ENCODE measurements around the gene BACE1. TPM values are rescaled to one million over a fixed set of nuclear protein-coding genes. Genes with fewer than 3 reads are reported as not detected.

Gene BACE1
- total and polyA plus RNA-seq, 4 donors: 5.5 to 36.3 (median 24.9) TPM

DNA sequence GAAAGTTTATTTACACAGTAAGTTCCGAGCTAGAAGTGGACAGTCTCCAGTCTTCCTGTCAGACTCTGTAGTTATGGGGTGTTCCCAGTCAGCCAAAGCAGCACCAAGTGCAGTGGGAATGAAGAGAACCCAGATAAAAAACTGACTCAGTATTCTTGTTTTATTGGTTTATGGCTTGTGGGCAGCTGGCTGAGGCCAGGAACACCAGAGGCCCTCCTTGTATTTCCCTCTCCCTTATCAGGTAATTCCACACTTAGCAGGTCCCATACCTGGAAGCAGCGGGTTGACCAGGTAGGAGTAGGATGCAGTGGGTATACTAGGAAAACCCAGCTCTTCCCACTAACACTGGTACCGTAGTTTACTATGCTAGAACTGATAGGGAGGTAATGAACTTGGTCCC, 28.4 kb downstream of the BACE1 start:
- no peak for ATAC-seq (ENCODE audit: low FRiP score)
- Histone ChIP-seq H3K9me3 (ENCODE audit: control insufficient read depth, low read length) (no peaks in the 10 kb centered on the region), H3K27ac (ENCODE audit: low read depth in 1 of 2, low read length in 2 of 2) (no peak overlapping the region), H3K4me1 (ENCODE audit: control insufficient read depth in 1 of 2, insufficient read depth in 2 of 2, low read length in 2 of 2) (no peaks in the 10 kb centered on the region), H3K4me3 (ENCODE audit: low read length in 2 of 2) (no peak overlapping the region), H3K36me3 (ENCODE audit: control insufficient read depth in 1 of 2, insufficient read depth in 2 of 2, low read length in 1 of 2) (peaks cover 5 to 16% of the 10 kb centered on the region in 2 donors), H3K27me3 (ENCODE audit: control insufficient read depth in 1 of 2, insufficient read depth in 2 of 2, low read length in 1 of 2) (no peaks in the 10 kb centered on the region)
- intact Hi-C loops (cut with DNase I): no loop called here
- DNase-seq: no peak
- 65 to 76% methylated on average over 3 of the region's 3 CpGs for WGBS, 2 donors

DNA sequence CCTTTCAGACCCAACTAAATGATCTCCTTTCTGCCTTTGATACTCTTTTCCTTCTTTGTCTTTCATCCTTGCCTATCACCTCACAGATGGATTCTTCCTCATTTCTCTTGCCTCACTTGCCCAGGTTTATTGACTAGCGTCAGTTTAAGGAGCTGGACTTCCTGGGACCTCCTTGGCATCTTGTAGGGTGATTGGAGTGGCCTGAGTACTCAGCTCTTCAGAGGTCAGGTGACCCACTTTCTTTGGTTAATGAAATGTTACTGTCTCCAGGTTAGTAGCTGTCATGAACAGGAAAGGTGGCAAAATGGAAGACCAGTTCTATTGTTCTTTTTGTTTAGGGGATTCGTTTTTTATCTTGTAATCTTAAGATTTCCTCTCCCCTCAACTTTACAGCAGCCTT, 29.5 kb downstream of the BACE1 start:
- Histone ChIP-seq H3K27me3 (ENCODE audit: control insufficient read depth in 1 of 2, insufficient read depth in 2 of 2, low read length in 1 of 2) (no peaks in the 10 kb centered on the region), H3K4me1 (ENCODE audit: control insufficient read depth in 1 of 2, insufficient read depth in 2 of 2, low read length in 2 of 2) (no peaks in the 10 kb centered on the region), H3K9me3 (ENCODE audit: control insufficient read depth, low read length) (no peaks in the 10 kb centered on the region), H3K36me3 (ENCODE audit: control insufficient read depth in 1 of 2, insufficient read depth in 2 of 2, low read length in 1 of 2) (peaks cover 5 to 18% of the 10 kb centered on the region in 2 donors), H3K4me3 (ENCODE audit: low read length in 2 of 2) (no peak overlapping the region), H3K27ac (ENCODE audit: low read depth in 1 of 2, low read length in 2 of 2) (no peak overlapping the region)
- WGBS, 2 donors: 80 to 83% methylated on average over 2 of the region's 2 CpGs
- DNase-seq: no peak
- ATAC-seq (ENCODE audit: low FRiP score): no peak
- intact Hi-C loops (cut with DNase I): no loop called here

- DNase-seq: no peak
- intact Hi-C loops (cut with DNase I): no loop called here
- H3K4me1 ChIP-seq (ENCODE audit: control insufficient read depth in 1 of 2, insufficient read depth in 2 of 2, low read length in 2 of 2): no peaks in the 10 kb centered on the region
- H3K9me3 ChIP-seq (ENCODE audit: control insufficient read depth, low read length): no peaks in the 10 kb centered on the region
- WGBS, 2 donors: 95 to 97% methylated on average over 2 of the region's 2 CpGs
- H3K27me3 ChIP-seq (ENCODE audit: control insufficient read depth in 1 of 2, insufficient read depth in 2 of 2, low read length in 1 of 2): no peaks in the 10 kb centered on the region
- ATAC-seq (ENCODE audit: low FRiP score): no peak
- no peak overlapping the region for H3K27ac ChIP-seq (ENCODE audit: low read depth in 1 of 2, low read length in 2 of 2)
- H3K4me3 ChIP-seq (ENCODE audit: low read length in 2 of 2): no peak overlapping the region
- H3K36me3 ChIP-seq (ENCODE audit: control insufficient read depth in 1 of 2, insufficient read depth in 2 of 2, low read length in 1 of 2): peaks cover under 1 to 4% of the 10 kb centered on the region in 2 donors
Observed at GRCh38 chr11:117284053-117284452, 32.0 kb downstream of the BACE1 start.

DNA sequence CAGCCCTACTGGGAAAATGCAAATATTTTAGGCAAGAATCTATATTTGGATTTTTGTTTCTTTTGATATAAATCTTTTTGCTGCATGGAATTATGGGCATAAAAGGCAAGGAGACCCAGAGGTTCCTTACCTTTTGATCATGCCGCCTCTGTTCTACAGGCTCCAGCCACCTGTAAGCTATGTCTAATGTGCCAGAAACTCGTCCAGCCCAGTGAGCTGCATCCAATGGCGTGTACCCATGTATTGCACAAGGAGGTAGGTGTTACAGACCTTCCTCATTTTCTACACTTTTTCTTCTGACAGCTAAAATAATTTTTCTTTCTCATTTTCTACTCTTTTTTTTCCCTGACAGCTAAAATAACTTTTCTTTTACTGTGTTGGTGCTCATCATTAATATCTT, 33.1 kb downstream of the BACE1 start:
- DNase-seq (no peak), ATAC-seq (ENCODE audit: low FRiP score) (no peak)
- 89 to 94% methylated on average over 3 of the region's 3 CpGs for WGBS, 2 donors
- Histone ChIP-seq H3K36me3 (ENCODE audit: control insufficient read depth in 1 of 2, insufficient read depth in 2 of 2, low read length in 1 of 2) (peaks cover 0 to 4% of the 10 kb centered on the region in 2 donors), H3K4me3 (ENCODE audit: low read length in 2 of 2) (no peak overlapping the region), H3K27ac (ENCODE audit: low read depth in 1 of 2, low read length in 2 of 2) (no peak overlapping the region), H3K27me3 (ENCODE audit: control insufficient read depth in 1 of 2, insufficient read depth in 2 of 2, low read length in 1 of 2) (no peaks in the 10 kb centered on the region), H3K9me3 (ENCODE audit: control insufficient read depth, low read length) (no peaks in the 10 kb centered on the region), H3K4me1 (ENCODE audit: control insufficient read depth in 1 of 2, insufficient read depth in 2 of 2, low read length in 2 of 2) (no peaks in the 10 kb centered on the region)
- intact Hi-C loops (cut with DNase I): no loop called here

GRCh38 chr11:117281869-117282268, 34.2 kb downstream of the BACE1 start:
- H3K27ac ChIP-seq (ENCODE audit: low read depth in 1 of 2, low read length in 2 of 2): no peak overlapping the region
- no peaks in the 10 kb centered on the region for H3K4me1 ChIP-seq (ENCODE audit: control insufficient read depth in 1 of 2, insufficient read depth in 2 of 2, low read length in 2 of 2)
- no peaks in the 10 kb centered on the region for H3K27me3 ChIP-seq (ENCODE audit: control insufficient read depth in 1 of 2, insufficient read depth in 2 of 2, low read length in 1 of 2)
- 94 to 95% methylated on average over 7 of the region's 7 CpGs for WGBS, 2 donors
- no peaks in the 10 kb centered on the region for H3K9me3 ChIP-seq (ENCODE audit: control insufficient read depth, low read length)
- peaks cover 0 to 4% of the 10 kb centered on the region in 2 donors for H3K36me3 ChIP-seq (ENCODE audit: control insufficient read depth in 1 of 2, insufficient read depth in 2 of 2, low read length in 1 of 2)
- intact Hi-C loops (cut with DNase I): no loop called here
- DNase-seq (no peak), ATAC-seq (ENCODE audit: low FRiP score) (no peak)
- no peak overlapping the region for H3K4me3 ChIP-seq (ENCODE audit: low read length in 2 of 2)

DNA sequence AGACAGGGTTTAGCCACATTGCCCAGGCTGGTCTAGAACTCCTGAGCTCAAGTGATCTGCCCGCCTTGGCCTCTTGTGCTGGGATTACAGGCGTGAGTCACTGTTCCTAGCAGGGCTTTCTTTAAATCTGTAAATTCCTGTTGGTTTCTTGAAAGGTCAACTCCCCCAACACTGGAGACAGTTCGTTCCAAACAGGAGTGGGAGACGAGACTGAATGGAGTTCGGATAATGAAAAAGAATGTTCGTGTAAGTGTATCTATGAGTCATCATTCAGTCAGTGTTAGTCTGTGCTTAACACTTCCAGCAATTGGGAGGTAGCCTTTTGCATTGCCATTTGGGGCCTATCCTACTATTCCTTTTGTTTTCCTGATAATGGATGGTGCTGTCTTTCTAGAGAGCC, 34.9 kb downstream of the BACE1 start:
- ATAC-seq (ENCODE audit: low FRiP score) (no peak), DNase-seq (no peak)
- peaks cover 0 to 4% of the 10 kb centered on the region in 2 donors for H3K36me3 ChIP-seq (ENCODE audit: control insufficient read depth in 1 of 2, insufficient read depth in 2 of 2, low read length in 1 of 2)
- H3K4me1 ChIP-seq (ENCODE audit: control insufficient read depth in 1 of 2, insufficient read depth in 2 of 2, low read length in 2 of 2): no peaks in the 10 kb centered on the region
- 48 to 63% methylated on average over 6 of the region's 6 CpGs for WGBS, 2 donors
- intact Hi-C loops (cut with DNase I): no loop called here
- no peak overlapping the region for H3K4me3 ChIP-seq (ENCODE audit: low read length in 2 of 2)
- no peak overlapping the region for H3K27ac ChIP-seq (ENCODE audit: low read depth in 1 of 2, low read length in 2 of 2)
- no peaks in the 10 kb centered on the region for H3K9me3 ChIP-seq (ENCODE audit: control insufficient read depth, low read length)
- H3K27me3 ChIP-seq (ENCODE audit: control insufficient read depth in 1 of 2, insufficient read depth in 2 of 2, low read length in 1 of 2): no peaks in the 10 kb centered on the region

GRCh38 chr11:117279711-117280376, 36.2 kb downstream of the BACE1 start:
- intact Hi-C loops (cut with DNase I): no loop called here
- Histone ChIP-seq H3K27ac (ENCODE audit: low read depth in 1 of 2, low read length in 2 of 2) (no peak overlapping the region), H3K4me1 (ENCODE audit: control insufficient read depth in 1 of 2, insufficient read depth in 2 of 2, low read length in 2 of 2) (no peaks in the 10 kb centered on the region), H3K36me3 (ENCODE audit: control insufficient read depth in 1 of 2, insufficient read depth in 2 of 2, low read length in 1 of 2) (peaks cover 0 to 4% of the 10 kb centered on the region in 2 donors), H3K9me3 (ENCODE audit: control insufficient read depth, low read length) (no peaks in the 10 kb centered on the region), H3K4me3 (ENCODE audit: low read length in 2 of 2) (no peak overlapping the region), H3K27me3 (ENCODE audit: control insufficient read depth in 1 of 2, insufficient read depth in 2 of 2, low read length in 1 of 2) (no peaks in the 10 kb centered on the region)
- 76 to 84% methylated on average over 4 of the region's 4 CpGs for WGBS, 2 donors
- DNase-seq (no peak), ATAC-seq (ENCODE audit: low FRiP score) (no peak)

DNA sequence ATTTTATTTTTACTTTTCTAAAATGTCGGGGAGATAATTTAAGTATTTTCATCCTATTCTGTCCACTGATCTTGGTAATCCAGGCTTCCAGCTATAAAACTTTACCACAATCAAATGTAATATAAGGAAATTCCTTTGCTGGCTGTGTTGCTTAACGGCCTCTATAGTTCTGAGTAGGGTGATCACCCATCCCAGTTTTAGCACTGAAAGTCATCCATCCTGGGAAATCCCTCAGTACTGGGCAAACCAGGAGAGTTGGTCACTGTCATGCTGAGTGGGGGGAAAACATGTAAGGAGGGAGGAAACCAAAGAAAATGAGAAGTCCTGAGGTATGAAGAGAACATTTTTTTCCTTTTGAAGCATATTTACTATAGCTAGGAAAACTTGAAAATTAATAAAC, 37.7 kb downstream of the BACE1 start:
- peaks cover 0 to 4% of the 10 kb centered on the region in 2 donors for H3K36me3 ChIP-seq (ENCODE audit: control insufficient read depth in 1 of 2, insufficient read depth in 2 of 2, low read length in 1 of 2)
- no peak for DNase-seq
- WGBS, 2 donors: 82 to 83% methylated on average over 2 of the region's 2 CpGs
- no peaks in the 10 kb centered on the region for H3K4me1 ChIP-seq (ENCODE audit: control insufficient read depth in 1 of 2, insufficient read depth in 2 of 2, low read length in 2 of 2)
- no peaks in the 10 kb centered on the region for H3K9me3 ChIP-seq (ENCODE audit: control insufficient read depth, low read length)
- intact Hi-C loops (cut with DNase I): no loop called here
- no peak overlapping the region for H3K27ac ChIP-seq (ENCODE audit: low read depth in 1 of 2, low read length in 2 of 2)
- no peak overlapping the region for H3K4me3 ChIP-seq (ENCODE audit: low read length in 2 of 2)
- ATAC-seq (ENCODE audit: low FRiP score): no peak
- no peaks in the 10 kb centered on the region for H3K27me3 ChIP-seq (ENCODE audit: control insufficient read depth in 1 of 2, insufficient read depth in 2 of 2, low read length in 1 of 2)

- Histone ChIP-seq H3K36me3 (ENCODE audit: control insufficient read depth in 1 of 2, insufficient read depth in 2 of 2, low read length in 1 of 2) (peaks cover 0 to 2% of the 10 kb centered on the region in 2 donors), H3K4me1 (ENCODE audit: control insufficient read depth in 1 of 2, insufficient read depth in 2 of 2, low read length in 2 of 2) (no peaks in the 10 kb centered on the region), H3K27ac (ENCODE audit: low read depth in 1 of 2, low read length in 2 of 2) (no peak overlapping the region), H3K4me3 (ENCODE audit: low read length in 2 of 2) (no peak overlapping the region), H3K9me3 (ENCODE audit: control insufficient read depth, low read length) (no peaks in the 10 kb centered on the region), H3K27me3 (ENCODE audit: control insufficient read depth in 1 of 2, insufficient read depth in 2 of 2, low read length in 1 of 2) (no peaks in the 10 kb centered on the region)
- intact Hi-C loops (cut with DNase I): no loop called here
- no peak for DNase-seq
- WGBS, 2 donors: 76 to 81% methylated on average over 9 of the region's 9 CpGs
- no peak for ATAC-seq (ENCODE audit: low FRiP score)
Observed at GRCh38 chr11:117273550-117274289, 42.3 kb downstream of the BACE1 start.

Measured in aorta (tissue), 5 donors.